ENCODE results near the gene MOSMO. TPM values are rescaled to one million over a fixed set of nuclear protein-coding genes. Genes with fewer than 3 reads are reported as not detected.

MOSMO gene
- total and polyA plus RNA-seq, 2 of the 13 experiments (the other 11 are each of a cell fraction or from before 2014, with no cell fraction given), result 26.7 to 32.6 TPM

DNA sequence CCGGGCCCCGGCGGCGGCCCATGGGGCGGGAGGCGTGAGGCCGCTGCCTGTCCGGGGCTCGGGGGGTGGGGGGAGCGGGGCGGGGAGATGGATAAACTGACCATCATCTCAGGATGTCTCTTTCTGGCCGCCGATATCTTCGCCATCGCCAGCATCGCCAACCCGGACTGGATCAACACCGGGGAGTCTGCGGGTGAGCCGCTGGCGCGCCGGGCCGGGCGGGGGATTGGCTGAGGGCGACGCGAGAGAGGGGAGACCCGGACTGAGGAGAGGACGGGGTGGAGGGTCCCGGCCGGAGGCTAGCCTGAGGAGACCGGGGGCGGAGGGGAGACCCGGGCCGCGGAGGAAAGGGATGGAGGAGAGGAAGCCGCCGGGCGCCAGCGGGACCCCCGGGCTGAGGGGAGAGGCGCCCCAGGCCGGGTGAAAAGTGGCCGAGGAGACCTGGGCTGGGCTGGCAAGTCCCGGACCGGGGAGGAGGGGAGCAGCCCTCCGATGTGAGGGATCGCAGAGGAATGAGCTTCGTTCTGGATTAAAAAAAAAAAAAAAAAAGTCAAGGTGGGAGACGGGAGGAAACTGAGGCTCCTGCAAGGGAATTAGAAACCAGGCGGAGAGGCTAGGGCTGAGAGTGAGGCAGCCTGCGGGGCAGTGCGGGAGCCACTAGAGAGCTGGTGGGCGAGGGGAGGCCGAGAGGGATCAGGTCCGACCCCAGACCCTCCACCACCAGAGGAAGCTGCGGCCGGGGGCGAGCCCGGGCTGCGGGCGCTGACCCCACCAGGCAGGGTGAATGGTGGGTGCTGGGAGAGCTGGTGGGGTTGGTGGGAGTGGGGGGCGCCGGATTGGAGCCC, 526 bp downstream of the MOSMO start (continued):
- TF ChIP-seq, protein P1, sequence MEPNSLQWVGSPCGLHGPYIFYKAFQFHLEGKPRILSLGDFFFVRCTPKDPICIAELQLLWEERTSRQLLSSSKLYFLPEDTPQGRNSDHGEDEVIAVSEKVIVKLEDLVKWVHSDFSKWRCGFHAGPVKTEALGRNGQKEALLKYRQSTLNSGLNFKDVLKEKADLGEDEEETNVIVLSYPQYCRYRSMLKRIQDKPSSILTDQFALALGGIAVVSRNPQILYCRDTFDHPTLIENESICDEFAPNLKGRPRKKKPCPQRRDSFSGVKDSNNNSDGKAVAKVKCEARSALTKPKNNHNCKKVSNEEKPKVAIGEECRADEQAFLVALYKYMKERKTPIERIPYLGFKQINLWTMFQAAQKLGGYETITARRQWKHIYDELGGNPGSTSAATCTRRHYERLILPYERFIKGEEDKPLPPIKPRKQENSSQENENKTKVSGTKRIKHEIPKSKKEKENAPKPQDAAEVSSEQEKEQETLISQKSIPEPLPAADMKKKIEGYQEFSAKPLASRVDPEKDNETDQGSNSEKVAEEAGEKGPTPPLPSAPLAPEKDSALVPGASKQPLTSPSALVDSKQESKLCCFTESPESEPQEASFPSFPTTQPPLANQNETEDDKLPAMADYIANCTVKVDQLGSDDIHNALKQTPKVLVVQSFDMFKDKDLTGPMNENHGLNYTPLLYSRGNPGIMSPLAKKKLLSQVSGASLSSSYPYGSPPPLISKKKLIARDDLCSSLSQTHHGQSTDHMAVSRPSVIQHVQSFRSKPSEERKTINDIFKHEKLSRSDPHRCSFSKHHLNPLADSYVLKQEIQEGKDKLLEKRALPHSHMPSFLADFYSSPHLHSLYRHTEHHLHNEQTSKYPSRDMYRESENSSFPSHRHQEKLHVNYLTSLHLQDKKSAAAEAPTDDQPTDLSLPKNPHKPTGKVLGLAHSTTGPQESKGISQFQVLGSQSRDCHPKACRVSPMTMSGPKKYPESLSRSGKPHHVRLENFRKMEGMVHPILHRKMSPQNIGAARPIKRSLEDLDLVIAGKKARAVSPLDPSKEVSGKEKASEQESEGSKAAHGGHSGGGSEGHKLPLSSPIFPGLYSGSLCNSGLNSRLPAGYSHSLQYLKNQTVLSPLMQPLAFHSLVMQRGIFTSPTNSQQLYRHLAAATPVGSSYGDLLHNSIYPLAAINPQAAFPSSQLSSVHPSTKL (CRISPR knock-in tag; IDR thresholded peaks at IDR 0.05), result no peak
- 0 out of 2 replicates have a peak, but pooled peaks have one; percentile 11 for TF ChIP-seq PHF8 (CRISPR knock-in tag; IDR thresholded peaks at IDR 0.05)
- TF ChIP-seq HOXA5 (CRISPR knock-in tag; IDR thresholded peaks at IDR 0.05), result 0 out of 2 replicates have a peak, but pooled peaks have one; percentile 41
- no peak for TF ChIP-seq ZNF33B (CRISPR knock-in tag; IDR thresholded peaks at IDR 0.05)
- TF ChIP-seq KAT8 (CRISPR knock-in tag; IDR thresholded peaks at IDR 0.05), result no peak
- no peak for TF ChIP-seq ZKSCAN5 (CRISPR knock-in tag; IDR thresholded peaks at IDR 0.05)
- TF ChIP-seq, protein P2, sequence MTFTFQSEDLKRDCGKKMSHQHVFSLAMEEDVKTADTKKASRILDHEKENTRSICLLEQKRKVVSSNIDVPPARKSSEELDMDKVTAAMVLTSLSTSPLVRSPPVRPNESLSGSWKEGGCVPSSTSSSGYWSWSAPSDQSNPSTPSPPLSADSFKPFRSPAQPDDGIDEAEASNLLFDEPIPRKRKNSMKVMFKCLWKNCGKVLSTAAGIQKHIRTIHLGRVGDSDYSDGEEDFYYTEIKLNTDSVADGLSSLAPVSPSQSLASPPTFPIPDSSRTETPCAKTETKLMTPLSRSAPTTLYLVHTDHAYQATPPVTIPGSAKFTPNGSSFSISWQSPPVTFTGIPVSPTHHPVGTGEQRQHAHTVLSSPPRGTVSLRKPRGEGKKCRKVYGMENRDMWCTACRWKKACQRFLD (CRISPR knock-in tag; IDR thresholded peaks at IDR 0.05; ENCODE audit: borderline replicate concordance), result 0 out of 2 replicates have a peak, but pooled peaks have one; percentile 34
- TF ChIP-seq, protein P3, sequence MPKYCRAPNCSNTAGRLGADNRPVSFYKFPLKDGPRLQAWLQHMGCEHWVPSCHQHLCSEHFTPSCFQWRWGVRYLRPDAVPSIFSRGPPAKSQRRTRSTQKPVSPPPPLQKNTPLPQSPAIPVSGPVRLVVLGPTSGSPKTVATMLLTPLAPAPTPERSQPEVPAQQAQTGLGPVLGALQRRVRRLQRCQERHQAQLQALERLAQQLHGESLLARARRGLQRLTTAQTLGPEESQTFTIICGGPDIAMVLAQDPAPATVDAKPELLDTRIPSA (CRISPR knock-in tag; IDR thresholded peaks at IDR 0.05; ENCODE audit: borderline replicate concordance), result 0 out of 2 replicates have a peak, but pooled peaks have one; percentile 72
- TF ChIP-seq, protein P4, sequence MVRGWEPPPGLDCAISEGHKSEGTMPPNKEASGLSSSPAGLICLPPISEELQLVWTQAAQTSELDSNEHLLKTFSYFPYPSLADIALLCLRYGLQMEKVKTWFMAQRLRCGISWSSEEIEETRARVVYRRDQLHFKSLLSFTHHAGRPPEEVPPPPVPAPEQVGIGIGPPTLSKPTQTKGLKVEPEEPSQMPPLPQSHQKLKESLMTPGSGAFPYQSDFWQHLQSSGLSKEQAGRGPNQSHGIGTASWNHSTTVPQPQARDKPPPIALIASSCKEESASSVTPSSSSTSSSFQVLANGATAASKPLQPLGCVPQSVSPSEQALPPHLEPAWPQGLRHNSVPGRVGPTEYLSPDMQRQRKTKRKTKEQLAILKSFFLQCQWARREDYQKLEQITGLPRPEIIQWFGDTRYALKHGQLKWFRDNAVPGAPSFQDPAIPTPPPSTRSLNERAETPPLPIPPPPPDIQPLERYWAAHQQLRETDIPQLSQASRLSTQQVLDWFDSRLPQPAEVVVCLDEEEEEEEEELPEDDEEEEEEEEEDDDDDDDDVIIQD (CRISPR knock-in tag; IDR thresholded peaks at IDR 0.05; ENCODE audit: low read depth), result no peak
- no peak for TF ChIP-seq SOX5 (CRISPR knock-in tag; IDR thresholded peaks at IDR 0.05; ENCODE audit: borderline replicate concordance)
- no peak for TF ChIP-seq JDP2 (CRISPR knock-in tag; IDR thresholded peaks at IDR 0.05; ENCODE audit: borderline replicate concordance)
- TF ChIP-seq ZNF143 (CRISPR knock-in tag; IDR thresholded peaks at IDR 0.05), result peak; percentile 39; the same call in 1 of the 2 replicates
- TF ChIP-seq, protein P5, sequence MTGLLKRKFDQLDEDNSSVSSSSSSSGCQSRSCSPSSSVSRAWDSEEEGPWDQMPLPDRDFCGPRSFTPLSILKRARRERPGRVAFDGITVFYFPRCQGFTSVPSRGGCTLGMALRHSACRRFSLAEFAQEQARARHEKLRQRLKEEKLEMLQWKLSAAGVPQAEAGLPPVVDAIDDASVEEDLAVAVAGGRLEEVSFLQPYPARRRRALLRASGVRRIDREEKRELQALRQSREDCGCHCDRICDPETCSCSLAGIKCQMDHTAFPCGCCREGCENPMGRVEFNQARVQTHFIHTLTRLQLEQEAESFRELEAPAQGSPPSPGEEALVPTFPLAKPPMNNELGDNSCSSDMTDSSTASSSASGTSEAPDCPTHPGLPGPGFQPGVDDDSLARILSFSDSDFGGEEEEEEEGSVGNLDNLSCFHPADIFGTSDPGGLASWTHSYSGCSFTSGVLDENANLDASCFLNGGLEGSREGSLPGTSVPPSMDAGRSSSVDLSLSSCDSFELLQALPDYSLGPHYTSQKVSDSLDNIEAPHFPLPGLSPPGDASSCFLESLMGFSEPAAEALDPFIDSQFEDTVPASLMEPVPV (CRISPR knock-in tag; IDR thresholded peaks at IDR 0.05), result no peak; the same call in 1 of the 2 replicates
- TF ChIP-seq, protein P6, sequence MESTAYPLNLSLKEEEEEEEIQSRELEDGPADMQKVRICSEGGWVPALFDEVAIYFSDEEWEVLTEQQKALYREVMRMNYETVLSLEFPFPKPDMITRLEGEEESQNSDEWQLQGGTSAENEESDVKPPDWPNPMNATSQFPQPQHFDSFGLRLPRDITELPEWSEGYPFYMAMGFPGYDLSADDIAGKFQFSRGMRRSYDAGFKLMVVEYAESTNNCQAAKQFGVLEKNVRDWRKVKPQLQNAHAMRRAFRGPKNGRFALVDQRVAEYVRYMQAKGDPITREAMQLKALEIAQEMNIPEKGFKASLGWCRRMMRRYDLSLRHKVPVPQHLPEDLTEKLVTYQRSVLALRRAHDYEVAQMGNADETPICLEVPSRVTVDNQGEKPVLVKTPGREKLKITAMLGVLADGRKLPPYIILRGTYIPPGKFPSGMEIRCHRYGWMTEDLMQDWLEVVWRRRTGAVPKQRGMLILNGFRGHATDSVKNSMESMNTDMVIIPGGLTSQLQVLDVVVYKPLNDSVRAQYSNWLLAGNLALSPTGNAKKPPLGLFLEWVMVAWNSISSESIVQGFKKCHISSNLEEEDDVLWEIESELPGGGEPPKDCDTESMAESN (CRISPR knock-in tag; conservative IDR thresholded peaks at IDR 0.05), result 0 out of 2 replicates have a peak, but pooled peaks have one; percentile 32
- TF ChIP-seq ZNF207 (IDR thresholded peaks at IDR 0.05; ENCODE audit: borderline replicate concordance), result no peak

All from HepG2 (cell line).